Stimulated activated CD4-positive, alpha-beta T cell treated with anti-CD3 and anti-CD28 coated beads, TNF-alpha, amount 100 ng/mL, for 24 hours (primary cell): ENCODE measurements around the gene NEAT1.

ENCODE experiments used
- DNase-seq, 3 experiments: peaks; one replicate each; pipeline ENCODE4 v3.0.0-alpha.2; 2020; ENCODE audit warnings: low read depth in 3 of 3

Gene NEAT1

DNA sequence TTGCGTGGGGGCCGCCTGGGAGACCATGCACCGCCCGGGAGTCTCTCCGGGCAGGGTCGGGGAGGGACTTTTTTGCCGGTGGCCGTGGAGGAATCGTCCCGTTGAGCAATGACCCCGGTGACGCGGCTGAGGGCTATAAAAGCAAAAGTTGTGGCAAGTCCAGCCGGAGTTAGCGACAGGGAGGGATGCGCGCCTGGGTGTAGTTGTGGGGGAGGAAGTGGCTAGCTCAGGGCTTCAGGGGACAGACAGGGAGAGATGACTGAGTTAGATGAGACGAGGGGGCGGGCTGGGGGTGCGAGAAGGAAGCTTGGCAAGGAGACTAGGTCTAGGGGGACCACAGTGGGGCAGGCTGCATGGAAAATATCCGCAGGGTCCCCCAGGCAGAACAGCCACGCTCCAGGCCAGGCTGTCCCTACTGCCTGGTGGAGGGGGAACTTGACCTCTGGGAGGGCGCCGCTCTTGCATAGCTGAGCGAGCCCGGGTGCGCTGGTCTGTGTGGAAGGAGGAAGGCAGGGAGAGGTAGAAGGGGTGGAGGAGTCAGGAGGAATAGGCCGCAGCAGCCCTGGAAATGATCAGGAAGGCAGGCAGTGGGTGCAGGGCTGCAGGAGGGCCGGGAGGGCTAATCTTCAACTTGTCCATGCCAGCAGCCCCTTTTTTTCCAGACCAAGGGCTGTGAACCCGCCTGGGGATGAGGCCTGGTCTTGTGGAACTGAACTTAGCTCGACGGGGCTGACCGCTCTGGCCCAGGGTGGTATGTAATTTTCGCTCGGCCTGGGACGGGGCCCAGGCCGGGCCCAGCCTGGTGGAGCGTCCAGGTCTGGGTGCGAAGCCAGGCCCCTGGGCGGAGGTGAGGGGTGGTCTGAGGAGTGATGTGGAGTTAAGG, at the start of gene NEAT1:
TSS of gene NEAT1 (plus strand) at position 166 of the 883 bp plus-strand sequence.
- peak; percentile 90 to 93 (median 93) for DNase-seq

DNA sequence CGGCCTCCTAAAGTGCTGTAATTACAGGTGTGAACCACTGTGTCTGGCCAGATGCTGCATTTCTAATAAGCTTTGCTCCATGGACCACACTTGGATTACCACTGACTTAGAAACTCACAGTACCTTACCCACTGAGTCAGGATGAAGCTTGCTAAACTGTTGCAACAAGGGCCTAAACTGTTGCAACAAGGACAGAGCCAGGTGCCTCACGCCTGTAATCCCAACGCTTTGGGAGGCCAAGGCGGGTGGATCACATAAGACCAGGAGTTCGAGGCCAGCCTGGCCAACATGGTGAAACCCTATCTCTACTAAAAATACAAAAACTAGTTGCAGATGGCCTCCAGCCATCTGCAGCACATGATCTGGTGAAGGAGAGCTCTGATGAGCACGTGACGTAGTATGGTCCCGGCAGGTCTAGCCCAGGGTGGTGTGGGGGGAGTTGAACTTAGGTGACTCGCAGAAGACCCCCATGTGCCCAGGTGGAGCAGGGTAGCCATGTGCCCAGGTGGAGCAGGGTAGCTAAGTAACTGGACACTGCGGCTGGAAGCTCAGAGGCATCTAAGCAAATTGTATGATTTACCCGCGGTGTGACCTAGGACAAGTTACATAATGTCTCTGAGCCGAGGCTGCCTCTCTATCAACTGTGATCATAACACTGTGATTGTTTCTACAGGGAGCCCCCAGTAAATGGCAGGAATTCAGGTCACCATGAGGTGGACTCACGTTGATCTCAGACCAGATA, 48.6 kb upstream of the NEAT1 start:
- DNase-seq: no peak

DNA sequence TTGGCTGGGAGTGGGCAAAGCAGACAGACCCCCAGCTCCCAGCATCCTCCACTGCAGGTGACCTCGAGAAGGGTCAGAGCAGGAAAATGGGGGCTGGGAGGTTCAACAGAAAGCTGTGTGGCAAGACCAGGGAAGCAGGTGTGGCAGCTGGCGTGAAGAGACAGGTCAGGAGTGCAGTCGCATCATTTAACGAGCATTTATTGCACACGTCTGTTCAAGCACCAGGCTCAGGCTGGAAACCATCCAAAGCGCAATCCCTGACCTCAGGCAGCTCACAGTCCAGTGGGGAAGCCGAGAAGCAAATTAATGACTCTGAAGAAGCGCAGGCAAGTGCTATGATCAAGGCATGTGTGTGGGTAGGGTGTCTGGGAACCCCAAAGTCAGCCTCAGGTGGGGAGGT, 47.6 kb upstream of the NEAT1 start:
- no peak for DNase-seq

DNA sequence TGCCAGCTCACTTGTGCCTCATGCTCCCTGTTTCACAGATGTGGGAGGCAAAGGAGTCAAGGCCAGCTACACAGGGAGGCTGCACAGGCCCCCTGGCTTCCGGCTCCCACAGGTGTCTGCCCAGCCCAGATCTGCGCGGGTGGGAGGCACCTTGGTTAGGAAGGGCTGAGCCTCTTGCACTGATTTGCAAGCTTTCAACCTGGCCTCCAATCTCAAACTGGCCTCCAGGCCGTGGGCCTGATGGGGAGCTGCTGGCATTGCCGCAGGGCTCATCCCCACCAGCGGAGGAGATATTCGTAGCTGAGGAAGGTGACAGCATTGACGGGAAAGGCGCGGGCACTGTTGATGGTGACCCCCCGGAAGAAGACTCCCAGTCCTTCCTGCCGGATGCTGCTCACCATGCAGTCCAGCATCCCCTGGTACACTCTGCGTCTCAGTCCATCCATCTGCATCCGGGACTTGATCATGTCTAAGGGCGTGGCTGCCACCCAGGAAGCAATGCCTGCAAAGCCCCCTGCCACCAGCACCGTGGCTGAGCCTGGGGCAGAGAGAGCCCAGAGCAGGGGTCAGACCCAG, 46.4 kb upstream of the NEAT1 start:
- no peak for DNase-seq

DNA sequence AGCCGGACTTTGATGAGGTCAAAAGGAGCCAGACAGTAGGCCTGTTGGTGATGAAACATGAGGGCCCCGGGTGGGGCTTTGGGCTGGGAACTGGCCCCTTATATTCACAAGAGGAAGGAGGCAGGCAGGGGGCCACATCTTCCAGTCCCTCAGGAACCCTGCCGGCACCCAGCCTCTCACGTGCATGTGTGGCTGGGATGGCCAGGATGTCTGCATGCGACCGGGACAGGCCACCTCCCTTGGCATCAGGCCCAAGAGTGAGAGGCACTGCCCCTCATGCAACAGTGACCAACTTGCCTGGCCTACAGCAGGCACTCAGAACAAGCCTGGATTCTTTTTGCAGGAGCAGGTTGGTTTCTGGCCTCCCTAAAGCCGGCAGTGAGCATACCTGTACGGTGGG, 45.6 kb upstream of the NEAT1 start:
- no peak for DNase-seq

DNA sequence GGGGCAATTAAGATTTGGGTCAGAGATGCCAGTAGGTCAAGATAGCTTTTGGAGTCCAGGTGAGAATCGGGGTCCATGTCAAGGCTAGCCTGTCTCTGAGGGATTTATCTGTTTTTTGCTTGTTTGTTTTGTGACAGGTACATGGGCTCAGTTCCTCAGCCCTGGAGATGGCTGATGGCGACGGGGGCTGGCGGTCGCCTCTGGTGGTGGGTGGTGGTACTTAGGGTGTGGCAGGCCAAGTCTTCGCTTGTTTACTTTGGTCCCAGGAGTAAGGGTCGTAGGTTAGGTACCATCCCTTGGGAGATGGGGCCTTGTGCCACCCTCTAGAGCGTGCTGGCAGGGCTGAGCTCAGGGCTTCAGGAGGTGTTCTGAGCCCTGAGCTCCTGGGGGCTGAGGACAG, 44.8 kb upstream of the NEAT1 start:
- no peak for DNase-seq

DNA sequence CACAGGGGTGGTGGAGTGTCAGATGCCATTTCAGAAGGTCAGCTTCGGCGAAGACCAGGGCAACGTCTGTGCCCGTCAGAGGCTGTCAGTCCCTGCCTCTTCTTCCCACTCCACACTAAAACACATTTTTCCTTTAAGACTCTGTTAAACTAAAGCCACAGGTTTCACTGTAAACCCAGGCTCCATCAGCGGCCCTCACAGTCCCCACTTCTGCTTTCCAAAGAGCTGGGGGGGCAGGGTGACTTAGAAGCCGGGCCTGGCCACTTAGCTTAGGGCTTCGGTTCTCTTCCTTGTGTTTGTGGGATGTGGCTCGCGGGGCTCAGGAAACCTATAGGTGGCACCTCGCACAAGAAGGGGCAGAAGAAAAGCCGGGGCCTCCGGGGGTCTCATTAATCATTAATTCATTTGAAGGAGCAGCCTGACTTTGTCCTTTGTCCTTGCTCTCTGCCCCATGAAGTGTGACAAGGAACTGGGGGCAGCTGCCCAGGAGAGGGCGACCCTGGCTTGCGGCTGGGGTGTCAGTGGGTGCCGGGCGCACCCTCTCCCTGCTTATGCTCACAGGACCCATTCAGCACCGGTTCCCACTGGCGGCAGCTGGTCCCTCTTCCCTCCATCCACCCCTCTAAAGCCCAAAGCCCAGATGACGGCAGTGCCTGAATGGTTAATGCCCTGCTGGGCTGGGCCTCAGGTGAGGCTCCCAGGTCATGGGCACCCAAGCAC, 44.2 kb upstream of the NEAT1 start:
- DNase-seq: no peak

DNA sequence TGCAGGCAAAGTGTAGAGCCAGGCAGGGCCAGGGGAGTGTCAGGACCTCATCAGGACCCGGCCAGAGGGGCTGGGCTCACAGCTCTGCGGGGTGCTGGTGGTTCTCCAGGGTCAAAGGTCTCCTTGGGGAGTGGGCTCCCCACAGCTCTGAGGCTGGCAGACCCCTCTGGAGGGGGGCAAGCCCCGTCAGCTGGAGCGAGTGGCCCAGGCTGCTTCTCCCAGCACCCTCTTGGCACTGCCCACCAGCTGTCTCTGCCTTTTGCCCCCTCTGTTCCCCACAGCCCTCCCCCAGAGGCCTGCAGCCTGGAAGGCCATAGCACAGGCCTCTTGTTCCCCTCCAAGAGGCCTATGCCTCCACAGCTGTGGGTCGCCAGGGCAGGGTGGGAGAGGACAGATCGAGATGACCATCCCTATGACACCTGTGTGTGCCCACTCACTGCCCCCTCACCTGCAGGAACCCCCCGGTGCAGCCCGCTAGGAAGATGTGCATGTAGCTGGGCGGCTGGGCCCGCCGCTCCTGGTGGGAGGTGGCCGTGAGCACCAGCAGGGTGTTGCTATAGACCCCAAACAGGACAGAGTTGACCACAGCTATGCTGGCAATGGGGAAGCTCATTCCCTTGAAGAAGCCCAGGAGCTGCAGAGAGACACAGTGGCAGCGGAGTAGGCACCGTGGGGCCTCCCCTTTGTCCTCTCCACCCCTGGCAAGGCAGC, 43.5 kb upstream of the NEAT1 start:
- no peak for DNase-seq

DNA sequence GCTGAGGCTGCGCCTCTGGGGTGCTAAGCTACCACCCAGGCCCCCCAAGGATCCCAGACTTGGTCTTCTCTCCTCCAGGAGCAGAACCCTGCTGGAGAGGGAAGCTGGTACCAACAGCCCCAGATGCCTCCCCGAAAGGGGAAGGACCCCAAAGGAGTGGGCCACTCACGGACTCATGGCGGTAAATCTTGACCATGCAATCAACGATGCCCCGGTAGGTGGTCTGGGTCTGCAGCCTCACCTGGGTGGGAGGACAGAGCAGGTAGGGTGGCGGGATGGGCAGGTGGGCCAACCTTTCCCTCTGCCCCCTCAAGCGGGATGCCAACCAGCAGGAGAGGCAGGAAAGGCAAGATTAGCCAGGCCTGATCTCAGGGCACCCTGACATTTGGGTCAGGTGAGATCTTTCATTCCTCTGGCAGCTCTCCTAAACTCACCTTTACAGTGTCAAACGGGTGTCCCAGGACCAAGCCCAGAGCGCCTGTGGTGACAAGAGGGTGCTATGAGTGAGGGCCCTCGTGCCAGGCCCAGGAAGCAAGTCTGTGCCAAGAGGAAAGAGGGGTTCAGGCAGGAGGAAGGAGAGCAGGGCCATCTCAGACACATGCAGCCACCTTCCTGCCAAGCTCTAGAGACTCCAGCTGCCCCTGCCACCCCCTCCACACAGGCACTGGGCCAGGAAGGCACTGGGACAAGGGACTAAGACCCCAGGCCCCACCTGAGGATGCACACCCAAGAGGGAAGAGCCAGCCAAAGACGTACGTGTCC, 42.7 kb upstream of the NEAT1 start:
- DNase-seq: no peak

DNA sequence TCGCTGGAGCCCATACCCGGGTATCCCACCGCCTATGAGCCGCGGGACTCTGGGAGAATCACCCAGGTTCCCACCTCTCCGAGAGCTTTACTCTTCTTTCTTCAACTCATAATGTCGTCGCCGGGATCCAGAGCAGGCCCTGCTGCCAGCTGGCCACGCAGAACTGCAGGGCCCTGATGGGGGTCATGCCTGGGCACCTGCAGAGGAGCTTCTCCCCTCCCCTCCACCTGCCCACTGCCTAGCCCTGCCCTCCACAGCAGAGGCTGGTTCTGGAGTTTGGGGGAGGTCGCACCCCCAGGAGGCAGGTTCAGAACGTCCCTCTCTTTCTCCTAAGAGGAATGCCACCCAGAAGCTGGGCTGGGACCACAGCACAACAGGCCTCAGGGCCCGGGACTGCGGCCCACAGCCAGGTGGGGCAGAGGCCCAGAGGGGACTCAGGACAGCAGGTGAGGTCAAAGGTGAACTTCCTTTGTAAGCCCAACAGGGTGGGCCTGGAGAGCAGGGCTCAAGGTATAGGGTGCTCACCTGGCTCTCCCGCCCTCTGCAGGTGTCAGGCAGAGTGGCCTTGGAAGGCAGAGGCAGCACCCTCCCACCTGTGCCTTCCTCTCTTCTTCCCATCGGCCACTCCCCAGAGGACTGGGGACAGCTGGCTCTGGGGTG, 42.0 kb upstream of the NEAT1 start:
- DNase-seq: no peak

DNA sequence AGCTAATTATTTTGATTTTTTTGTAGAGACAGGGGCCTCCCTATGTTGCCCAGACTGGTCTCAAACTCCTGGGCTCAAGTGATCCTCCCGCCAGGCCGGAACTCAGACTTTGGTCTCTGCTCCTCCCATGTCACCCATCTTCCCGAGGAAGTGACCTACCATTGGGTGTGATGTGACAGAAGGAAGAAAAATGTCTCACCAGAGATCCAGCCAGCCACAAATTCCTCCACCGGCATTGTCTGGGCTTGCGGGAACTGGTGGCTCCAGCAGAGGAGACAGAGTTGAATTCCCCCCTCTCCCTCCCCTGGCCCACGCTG, 40.9 kb upstream of the NEAT1 start:
- DNase-seq: peak in 1 of 3 experiments; percentile 30

DNA sequence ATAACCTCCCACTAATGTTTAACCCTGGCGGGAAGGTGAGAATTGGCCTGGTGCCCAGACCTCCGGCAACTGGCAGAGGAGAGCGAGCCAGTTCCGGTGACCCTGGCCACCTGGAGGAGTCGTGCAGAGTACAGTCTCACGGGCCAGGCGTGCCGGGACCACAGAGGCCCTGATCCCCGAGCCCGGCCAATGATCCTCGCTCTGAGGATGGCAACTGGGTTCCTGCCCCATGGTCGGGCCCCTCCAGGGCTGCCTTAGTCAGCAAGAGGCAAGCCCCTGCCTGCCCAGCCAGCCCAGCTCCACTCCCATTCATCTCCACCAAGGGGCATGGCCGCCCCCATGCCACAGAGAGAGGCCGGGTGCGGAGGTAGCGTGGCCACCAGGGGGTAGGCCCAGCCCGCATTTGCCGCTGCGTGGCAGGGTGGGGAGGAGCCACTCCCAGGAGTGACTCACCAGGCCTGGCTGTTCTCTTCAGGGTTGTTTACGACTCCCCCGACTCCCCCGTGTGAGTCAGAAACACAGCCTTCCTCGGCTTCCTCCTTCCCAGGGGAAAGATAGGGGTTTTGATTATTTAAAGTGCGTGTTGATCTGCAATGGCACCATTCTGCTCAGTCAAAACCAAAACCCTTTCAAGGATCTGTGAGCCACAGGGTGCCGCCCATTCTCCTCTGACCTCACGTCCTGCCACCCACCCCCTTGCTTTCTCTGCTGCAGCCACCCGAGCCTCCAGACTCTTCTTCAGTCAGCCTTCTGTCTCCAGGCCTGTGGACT, 40.4 kb upstream of the NEAT1 start, which contains the start of gene SLC25A45:
TSS of gene SLC25A45 (minus strand) at position 614 of the 771 bp plus-strand sequence. CDS start 695 bp downstream, outside the sequence.
- peak; percentile 88 to 93 (median 88) for DNase-seq

DNA sequence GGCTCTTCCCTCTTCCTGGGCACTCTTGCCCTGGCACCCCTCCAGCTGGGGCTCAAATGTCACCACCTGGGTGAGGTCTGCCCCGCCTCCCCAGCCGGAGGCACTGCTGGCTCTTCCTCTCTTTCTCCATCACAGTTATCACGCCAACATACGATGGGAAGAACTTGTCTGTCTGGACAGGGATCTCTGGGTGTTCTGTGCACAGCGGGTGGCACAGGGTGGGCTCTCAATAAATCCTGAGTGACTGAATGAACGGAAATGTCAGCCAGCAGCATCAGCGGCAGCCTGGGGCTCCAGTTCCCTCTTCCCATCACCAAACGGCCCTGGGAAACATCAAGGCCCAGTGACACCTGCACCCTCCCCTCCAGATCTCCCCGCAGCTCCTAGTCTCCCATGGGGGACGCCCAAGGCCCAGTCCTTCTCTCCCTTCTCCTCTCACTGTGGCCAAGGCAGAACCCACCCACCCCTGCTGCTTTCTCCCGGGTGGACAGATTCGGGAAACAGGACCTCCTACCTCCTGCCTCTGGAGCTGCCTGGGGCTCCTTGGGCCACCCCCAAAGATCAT, 39.7 kb upstream of the NEAT1 start:
- DNase-seq: no peak

DNA sequence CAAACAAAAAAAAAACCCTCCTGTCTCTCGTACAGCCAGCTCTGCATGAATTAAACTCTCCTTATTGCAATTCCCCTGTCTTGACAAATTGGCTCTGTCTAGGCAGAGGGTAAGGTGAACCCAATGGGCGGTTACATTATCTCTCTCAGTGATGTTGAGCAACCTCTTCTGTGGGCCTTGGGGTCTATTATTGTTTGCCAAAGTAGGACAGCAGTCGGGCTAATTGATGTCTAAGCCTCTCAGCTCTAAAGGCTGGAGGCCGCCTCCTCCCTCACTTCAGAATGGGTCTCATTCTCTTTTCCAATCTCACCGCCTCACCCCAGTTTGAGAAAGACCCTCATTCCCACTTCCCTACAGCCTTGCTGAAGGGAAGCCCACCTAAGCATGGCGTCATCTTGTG, 38.8 kb upstream of the NEAT1 start:
- no peak for DNase-seq

DNA sequence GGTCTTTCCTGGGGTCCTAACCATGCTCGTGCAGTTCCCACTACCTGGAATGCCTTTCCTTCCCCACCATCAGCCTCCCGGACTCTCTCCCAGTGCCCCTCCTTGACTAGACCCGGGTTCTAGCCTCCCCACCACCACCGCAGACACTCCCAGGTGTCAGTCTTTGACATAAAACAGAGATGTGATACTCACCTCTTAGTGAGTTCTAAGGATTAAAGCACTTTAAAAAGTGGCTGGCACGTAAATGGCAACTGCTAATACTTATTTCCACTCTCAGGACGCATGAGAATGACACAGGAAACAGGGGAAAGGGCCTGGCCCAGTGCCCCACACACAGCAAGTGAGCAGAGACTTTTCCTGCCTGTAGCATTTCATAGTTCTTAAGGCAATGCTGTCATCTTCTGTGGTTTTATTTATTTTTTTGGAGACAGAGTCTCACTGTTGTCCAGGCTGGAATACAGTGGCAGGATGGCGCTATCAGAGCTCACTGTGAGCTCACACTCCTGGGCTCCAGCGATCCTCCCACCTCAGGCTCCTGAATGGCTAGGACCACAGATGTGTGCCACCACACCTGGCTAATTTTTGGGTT, 38.2 kb upstream of the NEAT1 start:
- DNase-seq: peak in 1 of 3 experiments; percentile 14

DNA sequence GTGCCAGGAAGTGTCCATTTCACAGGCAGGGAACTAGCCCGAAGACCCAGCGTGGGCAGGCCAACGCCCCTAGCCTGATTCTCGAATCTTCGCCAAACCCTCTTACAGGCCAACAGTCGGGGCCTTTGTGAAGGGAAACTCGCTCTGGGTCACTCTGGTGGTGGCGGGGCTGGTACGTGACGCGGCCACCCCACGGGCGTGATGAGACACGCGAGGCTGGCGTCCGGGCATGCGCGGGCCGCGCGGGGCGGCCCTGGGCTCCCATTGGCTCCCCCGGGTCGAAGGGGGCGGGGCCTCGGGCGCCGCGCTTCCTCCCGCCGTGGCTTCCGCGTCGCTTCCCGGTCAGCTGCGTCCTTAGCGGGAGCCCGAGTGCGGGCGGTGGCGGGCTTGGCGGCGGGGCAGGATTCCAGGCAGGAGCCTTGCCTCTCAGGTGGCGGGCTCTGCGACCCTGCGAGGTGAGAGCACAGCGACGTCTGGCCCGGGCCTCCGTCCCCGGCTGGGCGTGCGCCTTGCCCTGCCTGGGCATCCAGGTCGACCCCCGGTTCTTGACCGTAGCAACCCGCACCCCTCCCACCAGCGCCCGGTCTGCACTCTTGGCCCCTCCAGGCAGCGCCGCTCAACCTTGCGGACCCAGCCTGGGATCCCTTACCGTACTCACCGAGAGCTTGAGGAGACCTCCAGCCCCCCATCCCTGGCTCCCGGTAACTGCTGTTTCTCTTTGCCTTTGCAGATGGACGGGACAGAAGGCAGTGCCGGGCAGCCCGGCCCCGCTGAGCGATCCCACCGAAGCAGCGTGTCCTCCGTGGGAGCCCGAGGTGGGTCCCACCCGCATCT, 36.1 kb upstream of the NEAT1 start, which contains the start of gene FRMD8:
TSS of gene FRMD8 (plus strand) at position 331 of the 834 bp plus-strand sequence. CDS start at position 731, 400 bp downstream.
- peak; percentile 67 to 82 (median 74) for DNase-seq

DNA sequence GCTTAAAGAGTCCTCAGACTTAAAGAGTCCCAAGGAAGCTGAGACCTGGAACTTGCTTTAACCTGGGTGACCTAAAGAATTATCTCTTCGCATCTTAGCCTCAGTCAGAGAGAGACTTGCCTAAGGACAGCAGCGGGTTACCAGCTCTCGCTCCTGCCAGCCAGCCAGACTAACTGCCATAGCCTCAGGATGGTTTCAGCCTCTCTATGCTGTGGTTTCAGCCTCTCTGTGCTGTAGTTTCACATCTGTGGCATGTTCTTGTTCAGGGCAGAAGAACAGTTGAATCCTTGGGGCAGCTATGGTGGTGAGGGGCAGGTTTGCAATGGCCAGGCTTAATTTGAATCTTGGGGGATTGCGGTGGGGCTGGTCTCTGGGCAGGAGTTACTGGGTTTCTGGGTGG, 33.9 kb upstream of the NEAT1 start:
- DNase-seq: no peak
